AG04449 (cell line): ENCODE results near the gene DIAPH3.

ENCODE experiments used
- CTCF ChIA-PET: fragments of 350-600 bp; formaldehyde crosslinking; extraction: SDS; loops from one replicate; lab custom pipeline; 2021; ENCODE audit warnings: antibody characterized with exemption; lab: Yijun Ruan, JAX
- POLR2A ChIA-PET: fragments of 400-600, 350-600 bp; formaldehyde crosslinking; extraction: SDS; loops from one replicate; lab custom pipeline; 2020; ENCODE audit warnings: antibody characterized with exemption, inconsistent platforms; lab: Yijun Ruan, JAX
- DNase-seq: peaks from one replicate; pipeline ENCODE4 v3.0.0-alpha.2; 2010; ENCODE audit warnings: low read depth, low spot score
- H3K4me3 ChIP-seq: 2 replicates; pipeline ENCODE4 v1.5.1; 2011; ENCODE audit warnings: low read depth, mild to moderate bottlenecking, control low read depth, low read length
- CTCF ChIP-seq: IDR thresholded peaks from one replicate; pipeline ENCODE4 v1.5.1; 2011; ENCODE audit warnings: mild to moderate bottlenecking, moderate library complexity, low read length, control low read depth, inconsistent platforms; ENCODE audit not compliant: insufficient read depth; ENCODE audit errors: missing control alignments

The DIAPH3 gene

GRCh38 chr13:59641261-59641660 is 522.5 kb downstream of the DIAPH3 start:
- ChIA-PET POLR2A (no interaction called here), CTCF (interaction anchor here (1.1 kb wide), 1 partner anchor 130 kb away, joined by 4 read pairs; no protein-coding TSS in a partner anchor)
- no peak for DNase-seq
- TF ChIP-seq CTCF = no peak
- no peak overlapping the region for H3K4me3 ChIP-seq

DNA sequence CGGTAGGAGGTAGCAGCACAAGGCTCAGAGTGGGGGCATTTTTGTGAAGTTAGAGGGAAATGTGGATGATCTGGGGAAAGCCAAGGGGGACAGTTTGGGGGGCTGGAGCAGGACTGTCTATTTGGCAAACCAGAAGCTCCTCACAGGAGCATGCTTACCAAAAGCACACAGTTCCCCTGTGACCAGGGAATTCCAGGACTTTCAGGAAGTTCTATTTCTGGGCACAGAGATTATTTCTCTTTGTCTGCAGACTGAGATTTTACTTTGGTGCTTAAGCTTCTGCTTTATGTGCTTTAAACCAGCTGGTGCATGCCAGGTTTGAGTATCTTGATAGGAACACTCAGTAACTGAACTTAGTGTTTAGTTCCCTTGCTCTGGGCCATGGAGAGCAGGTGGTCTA is 525.3 kb downstream of the DIAPH3 start:
- ChIA-PET POLR2A (no interaction called here), CTCF (no interaction called here)
- TF ChIP-seq CTCF = no peak
- no peak overlapping the region for H3K4me3 ChIP-seq
- DNase-seq = no peak

GRCh38 chr13:59635589-59635988 is 528.1 kb downstream of the DIAPH3 start:
- H3K4me3 ChIP-seq = no peak overlapping the region
- no peak for DNase-seq
- ChIA-PET CTCF (no interaction called here), POLR2A (no interaction called here)
- TF ChIP-seq CTCF = no peak

- H3K4me3 ChIP-seq = no peak overlapping the region
- no peak for TF ChIP-seq CTCF
- ChIA-PET CTCF (interaction anchor here (1.0 to 1.1 kb wide), 2 partner anchors 239 to 241 kb away, joined by 3 read pairs; no protein-coding TSS in a partner anchor), POLR2A (no interaction called here)
- no peak for DNase-seq
Measured at GRCh38 chr13:59633290-59633689, 530.4 kb downstream of the DIAPH3 start.

DNA sequence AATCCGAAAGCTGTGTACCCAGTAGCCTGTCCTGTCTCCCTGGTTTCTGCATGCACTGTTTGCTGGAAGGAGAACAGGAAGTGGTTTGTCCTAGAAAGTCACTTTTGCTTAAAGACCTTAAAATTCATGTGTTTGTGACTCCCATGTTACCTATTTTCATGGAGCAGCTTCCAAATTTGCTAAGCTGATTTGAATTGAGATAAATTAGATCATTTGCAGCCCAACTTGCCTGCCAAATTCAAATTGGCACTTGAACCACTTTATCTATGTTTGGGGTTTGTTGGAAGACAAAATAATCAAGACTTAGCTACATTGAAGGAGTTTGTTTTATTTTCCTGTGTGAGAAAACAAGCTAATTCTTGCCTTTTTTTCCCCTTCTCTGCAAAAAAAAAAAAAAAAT is 532.5 kb downstream of the DIAPH3 start:
- CTCF ChIA-PET = no interaction called here
- DNase-seq = no peak
- POLR2A ChIA-PET = no interaction called here
- H3K4me3 ChIP-seq = no peak overlapping the region
- no peak for TF ChIP-seq CTCF

DNA sequence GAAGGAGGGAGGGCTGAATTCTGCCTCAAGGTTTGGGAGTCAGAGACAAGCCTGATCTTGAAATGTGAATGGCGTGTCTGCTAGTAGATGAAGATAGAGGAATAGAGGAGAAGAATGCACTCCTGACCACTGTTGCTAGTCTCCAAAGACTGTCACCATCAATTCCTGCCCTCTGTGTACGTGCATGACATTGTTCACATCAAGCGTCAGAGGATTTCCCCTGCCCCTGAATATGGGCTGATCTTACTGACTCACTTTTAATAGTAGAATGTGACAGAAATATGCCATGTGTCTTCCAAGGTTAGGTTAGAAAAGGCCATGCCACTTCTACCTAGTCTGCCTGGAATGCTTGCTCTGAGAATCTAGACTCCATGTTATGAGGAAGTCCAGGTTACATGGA is 538.6 kb downstream of the DIAPH3 start:
- ChIA-PET CTCF (no interaction called here), POLR2A (no interaction called here)
- no peak overlapping the region for H3K4me3 ChIP-seq
- no peak for TF ChIP-seq CTCF
- DNase-seq = no peak
